Spleen (tissue), 11 donors: ENCODE measurements around the gene VWA5B2. TPM values are rescaled to one million over a fixed set of nuclear protein-coding genes. Genes with fewer than 3 reads are reported as not detected.

Source experiments
- DNase-seq: peaks from one replicate; pipeline ENCODE4 v3.0.0-alpha.2; 2020
- H3K27ac ChIP-seq, 8 donors: fragments of 200-600 bp; sonication (generic) in 7 of 8; 1 replicate in 4 of 8; 2 replicates in 4 of 8; pipeline versions ENCODE4 v1.5.0 to v1.8.0; 2016 to 2021; ENCODE audit warnings: inconsistent platforms in 4 of 8, mild to moderate bottlenecking in 4 of 8, moderate library complexity in 1 of 8
- H3K27me3 ChIP-seq, 7 donors: fragments of 200-600 bp; sonication (generic) in 6 of 7; replicated peaks in 1 of 7; 1 replicate in 4 of 7; 2 replicates in 3 of 7; pipeline versions ENCODE4 v1.5.0 to v1.8.0; 2016 to 2021; ENCODE audit warnings: inconsistent platforms in 3 of 7, mild to moderate bottlenecking in 1 of 7
- H3K36me3 ChIP-seq, 6 donors: fragments of 200-600 bp; sonication (generic) in 5 of 6; 1 replicate in 4 of 6; 2 replicates in 2 of 6; pipeline versions ENCODE4 v1.5.0 to v1.8.0; 2016 to 2021; ENCODE audit warnings: inconsistent platforms in 2 of 6
- H3K4me1 ChIP-seq, 6 donors: fragments of 200-600 bp; sonication (generic) in 5 of 6; 1 replicate in 3 of 6; 2 replicates in 3 of 6; pipeline versions ENCODE4 v1.5.0 to v1.8.0; 2016 to 2021; ENCODE audit warnings: inconsistent platforms in 3 of 6
- H3K4me3 ChIP-seq, 8 donors: fragments of 200-600 bp; sonication (generic) in 7 of 8; 1 replicate in 4 of 8; 2 replicates in 4 of 8; pipeline versions ENCODE4 v1.5.0 to v1.8.0; 2016 to 2021; ENCODE audit warnings: inconsistent platforms in 4 of 8, mild to moderate bottlenecking in 4 of 8, moderate library complexity in 2 of 8
- H3K9me3 ChIP-seq, 8 donors: fragments of 200-600 bp; sonication (generic) in 7 of 8; 1 replicate in 4 of 8; 2 replicates in 4 of 8; pipeline versions ENCODE4 v1.5.0 to v1.8.0; 2016 to 2021; ENCODE audit warnings: inconsistent platforms in 4 of 8
- CTCF ChIP-seq, 11 experiments: fragments of 200-600 bp in 7 of 11; fragments of 450-650 bp in 4 of 11; sonication (generic) in 4 of 11; IDR thresholded peaks in 8 of 11; conservative IDR thresholded peaks in 3 of 11; 1 replicate in 7 of 11; 2 replicates in 4 of 11; pipeline versions ENCODE4 v1.4.0 to v1.8.0; 2016 to 2021; ENCODE audit warnings: antibody characterized with exemption in 11 of 11, inconsistent platforms in 4 of 11, mild to moderate bottlenecking in 1 of 11
- POLR2A ChIP-seq, 3 donors: fragments of 450-650 bp; IDR thresholded peaks; one replicate each; pipeline ENCODE4 v1.5.1; 2017; ENCODE audit warnings: antibody characterized with exemption in 3 of 3, mild to moderate bottlenecking in 1 of 3
- POLR2AphosphoS5 ChIP-seq, 3 donors: sonication (generic); formaldehyde crosslinking; IDR thresholded peaks; one replicate each; pipeline ENCODE4 v1.5.1; 2017; ENCODE audit warnings: antibody characterized with exemption in 3 of 3
- WGBS, 5 donors: extraction: QIAGEN DNeasy Blood & Tissue Kit in 3 of 5; methylation state at CpG; one replicate each; pipeline versions ENCODE4 v1.1.5 to v1.1.7; 2013 to 2018; 5-methylcytosine and 5-hydroxymethylcytosine counted together
- intact Hi-C: fragments of 100-400 bp; cut with DNase I; formaldehyde crosslinking; loops from one replicate; pipeline ENCODE4 v1.15.0; 2023; ENCODE audit warnings: low total_unique reads
- polyA plus RNA-seq, 3 donors: library from polyadenylated mRNA; stranded (reverse); fragments of 200-250 nt; gene quantifications; one replicate each; pipeline ENCODE4 v1.2.1, GENCODE V29; 2013
- total RNA-seq, 7 donors: library from RNA; depleted of rRNA in 3 of 7; stranded (reverse); fragments of >200 nt in 3 of 7; fragmentation: NEBNext Ultra II Directional in 4 of 7; extraction: Animal tissue kit (Norgen Biotek cat#: 25700) in 4 of 7; gene quantifications; one replicate each; pipeline versions ENCODE4 v1.1.0 to v1.2.1, GENCODE V29; 2016 to 2021
- donor health status: healthy with polysubstance abuse.
- donor health status: DM: no; HTN: no; CAD: no; lungs with moderate emphysema.
- donor health status: DM: no; HTN: no; CAD: no.
- donor health status: Bipolar disorder and iron deficiency.
- donor health status: healthy.
- donor health status: DM: no; HTN: no; CAD: no.
- donor health status: DM: yes; HTN: yes; CAD: no.

The VWA5B2 gene
- total and polyA plus RNA-seq, 10 donors: 0.02 to 0.68 (median 0.08) TPM; not detected in 5

- intact Hi-C loops: loop anchor here (10.0 kb wide), 1 partner anchor 375 kb away; the partner anchor contains the start of gene PARL
- H3K4me3 ChIP-seq: peak overlapping the region in 6 of 8 donors; percentile 37 to 75 (median 54)
- peak; percentile 82 for DNase-seq
- no peaks in the 10 kb centered on the region for H3K9me3 ChIP-seq
- H3K4me1 ChIP-seq: peaks cover 17 to 39% (median 32%) of the 10 kb centered on the region in 6 donors
- 2 to 3% (median 2%) methylated on average over 34 to 91 of the region's 91 CpGs for WGBS, 5 donors
- H3K27ac ChIP-seq: peak overlapping the region in 1 of 8 donors; percentile 24
- TF ChIP-seq POLR2AphosphoS5 (IDR thresholded peaks at IDR 0.05) (no peak), CTCF (IDR thresholded peaks at IDR 0.05 in 8 of 11, conservative IDR thresholded peaks at IDR 0.05 in 3 of 11) (no peak), POLR2A (IDR thresholded peaks at IDR 0.05) (no peak)
- peaks cover 3 to 69% (median 55%) of the 10 kb centered on the region in 7 donors for H3K27me3 ChIP-seq
- peaks cover 0 to 17% (median 2%) of the 10 kb centered on the region in 6 donors for H3K36me3 ChIP-seq
Measured at GRCh38 chr3:184259878-184260723, 30.7 kb downstream of the VWA5B2 start.

- no peak for DNase-seq
- peak overlapping the region in 2 of 8 donors; percentile 13 to 24 for H3K27ac ChIP-seq
- peaks cover 17 to 39% (median 32%) of the 10 kb centered on the region in 6 donors for H3K4me1 ChIP-seq
- intact Hi-C loops: no loop called here
- no peak for TF ChIP-seq POLR2AphosphoS5 (IDR thresholded peaks at IDR 0.05)
- TF ChIP-seq CTCF (IDR thresholded peaks at IDR 0.05 in 8 of 11, conservative IDR thresholded peaks at IDR 0.05 in 3 of 11): peak in 1 of 11 experiments; percentile 9
- TF ChIP-seq POLR2A (IDR thresholded peaks at IDR 0.05): no peak
- peak overlapping the region; percentile 34 to 75 (median 54) for H3K4me3 ChIP-seq
- H3K9me3 ChIP-seq: no peaks in the 10 kb centered on the region
- H3K36me3 ChIP-seq: peaks cover 0 to 17% (median 2%) of the 10 kb centered on the region in 6 donors
- WGBS, 5 donors: 1 to 2% (median 1%) methylated on average over 26 to 49 of the region's 49 CpGs
- peaks cover 3 to 76% (median 55%) of the 10 kb centered on the region in 7 donors for H3K27me3 ChIP-seq
Measured at GRCh38 chr3:184260724-184261269, 31.4 kb downstream of the VWA5B2 start.

DNA sequence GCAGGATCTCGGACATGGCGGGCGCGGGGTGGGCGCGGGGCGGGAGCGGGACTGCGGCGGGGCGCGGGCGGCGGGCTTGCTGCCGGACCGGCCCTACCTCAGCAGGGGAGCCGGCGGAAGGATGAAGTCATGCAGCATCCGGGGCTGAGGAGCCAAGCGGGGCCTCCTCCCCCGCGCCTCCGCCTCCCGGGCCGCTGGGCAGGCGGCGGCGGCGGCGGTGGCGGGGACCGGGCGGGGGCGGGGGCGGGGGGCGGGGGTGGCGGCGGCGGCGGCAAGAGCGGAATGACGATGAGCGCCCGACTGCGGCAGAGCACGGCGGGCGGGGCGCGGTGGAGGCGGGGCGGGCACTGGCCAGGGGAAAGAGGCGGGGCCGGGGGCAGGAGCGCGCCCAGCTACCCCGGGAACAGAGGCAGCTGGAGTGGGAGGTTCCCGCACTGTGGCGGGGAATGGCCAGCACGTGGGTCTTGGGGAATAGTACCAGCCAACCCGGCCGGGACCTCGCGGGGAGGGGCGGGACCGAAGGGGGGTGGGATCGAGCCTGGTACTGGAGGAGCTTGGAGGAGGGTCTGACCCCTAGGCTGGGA lies 32.0 kb downstream of the VWA5B2 start, which contains the start of gene CAMK2N2:
Gene CAMK2N2 (minus strand): TSS at position 284 of the 584 bp plus-strand sequence. CDS start 268 bp downstream, at position 16.
- 0 to 2% (median 1%) methylated on average over 10 to 67 of the region's 67 CpGs for WGBS, 5 donors
- TF ChIP-seq CTCF (IDR thresholded peaks at IDR 0.05 in 8 of 11, conservative IDR thresholded peaks at IDR 0.05 in 3 of 11): no peak
- H3K27ac ChIP-seq: peak within 1 kb of the TSS in 2 of 8 donors; percentile 13 to 24
- H3K4me1 ChIP-seq: peaks cover 17 to 39% (median 32%) of the 10 kb centered on the region in 6 donors
- H3K4me3 ChIP-seq: peak within 1 kb of the TSS; percentile 34 to 75 (median 54)
- intact Hi-C loops: no loop called here
- peaks cover 3 to 82% (median 55%) of the 10 kb centered on the region in 7 donors for H3K27me3 ChIP-seq
- H3K36me3 ChIP-seq: peaks cover 0 to 17% (median 2%) of the 10 kb centered on the region in 6 donors
- DNase-seq: peak; percentile 85
- no peaks in the 10 kb centered on the region for H3K9me3 ChIP-seq
